Ramos (cell line): ENCODE measurements around the gene TIMM44.
"Not testable (repeated sequence)": the region's sequence is repeated elsewhere in the genome, so short reads cannot be mapped to it uniquely, and the experiment has no call there.

ENCODE experiments used
- in situ Hi-C: fragments of 300-500 bp; cut with MboI; formaldehyde crosslinking; loops from one replicate; pipeline ENCODE4 v1.14.3; 2022; ENCODE audit warnings: low sequenced_read_pairs; ENCODE audit not compliant: unreplicated experiment

TIMM44 gene

GRCh38 chr19:7955696-7956095 lies 12.2 kb upstream of the TIMM44 start:
- in situ Hi-C loops, result loop anchor here (25.0 kb wide), 1 partner anchor 307 kb away; no protein-coding TSS in a partner anchor

- in situ Hi-C loops, result loop anchor here (25.0 kb wide), 1 partner anchor 309 kb away; no protein-coding TSS in a partner anchor
Observed at GRCh38 chr19:7953576-7953975, 10.1 kb upstream of the TIMM44 start.

GRCh38 chr19:7953060-7953459 lies 9.6 kb upstream of the TIMM44 start:
- in situ Hi-C loops, result loop anchor here (25.0 kb wide), 1 partner anchor 309 kb away; no protein-coding TSS in a partner anchor

- in situ Hi-C loops, result no loop called here
Observed at GRCh38 chr19:7947939-7948338, 4.5 kb upstream of the TIMM44 start.

- in situ Hi-C loops, result no loop called here
Observed at GRCh38 chr19:7944177-7944761, 803 bp upstream of the TIMM44 start.

- in situ Hi-C loops, result no loop called here
Observed at GRCh38 chr19:7942981-7943443, 454 bp downstream of the TIMM44 start.

- in situ Hi-C loops, result no loop called here
Observed at GRCh38 chr19:7941895-7942596, 1.4 kb downstream of the TIMM44 start.

GRCh38 chr19:7940841-7941240 lies 2.6 kb downstream of the TIMM44 start:
- in situ Hi-C loops, result no loop called here

GRCh38 chr19:7934766-7935165 lies 8.7 kb downstream of the TIMM44 start:
- in situ Hi-C loops, result no loop called here

- in situ Hi-C loops, result no loop called here
Observed at GRCh38 chr19:7933828-7934725, 9.4 kb downstream of the TIMM44 start.

- in situ Hi-C loops, result no loop called here
Observed at GRCh38 chr19:7933411-7933810, 10.1 kb downstream of the TIMM44 start.

- in situ Hi-C loops, result no loop called here
Observed at GRCh38 chr19:7932930-7933300, 10.6 kb downstream of the TIMM44 start.

- in situ Hi-C loops, result no loop called here
Observed at GRCh38 chr19:7932276-7932929, 11.1 kb downstream of the TIMM44 start.

GRCh38 chr19:7931221-7932061 lies 12.0 kb downstream of the TIMM44 start:
- in situ Hi-C loops, result no loop called here

- in situ Hi-C loops, result no loop called here
Observed at GRCh38 chr19:7930765-7931164, 12.7 kb downstream of the TIMM44 start.

- in situ Hi-C loops, result not testable (repeated sequence)
Observed at GRCh38 chr19:7930030-7930429, 13.4 kb downstream of the TIMM44 start.

GRCh38 chr19:7928741-7929701 lies 14.4 kb downstream of the TIMM44 start:
- in situ Hi-C loops, result no loop called here

- in situ Hi-C loops, result no loop called here
Observed at GRCh38 chr19:7928334-7928706, 15.1 kb downstream of the TIMM44 start.
